ENCODE results near the gene TGM4.

DNA sequence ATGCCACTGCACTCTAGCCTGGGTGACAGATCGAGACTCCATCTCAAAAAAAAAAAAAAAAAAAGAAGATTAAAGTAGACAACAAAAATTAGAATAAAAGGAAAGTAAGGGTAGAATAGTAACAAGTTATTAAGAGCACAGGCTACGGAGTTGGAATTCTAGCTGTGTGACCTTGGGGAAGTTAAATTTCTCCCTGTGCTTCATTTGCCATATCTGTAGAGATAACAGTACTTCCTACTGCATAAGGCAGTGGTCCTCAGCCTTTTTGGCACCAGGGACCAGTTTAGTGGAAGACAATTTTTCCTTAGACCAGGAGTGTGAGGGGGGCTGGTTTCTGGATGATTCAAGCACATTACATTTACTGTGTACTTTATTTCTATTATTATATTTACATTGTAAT is 41.4 kb upstream of the TGM4 start:
- TF ChIP-seq POLR2A (IDR thresholded peaks at IDR 0.05; ENCODE audit: low read depth) (no peak), CTCF (IDR thresholded peaks at IDR 0.05) (no peak)

Data from esophagus muscularis mucosa (tissue), 3 donors.